ENCODE results near the gene SPON1. TPM values are rescaled to one million over a fixed set of nuclear protein-coding genes. Genes with fewer than 3 reads are reported as not detected.
"Not testable (repeated sequence)": the region's sequence is repeated elsewhere in the genome, so short reads cannot be mapped to it uniquely, and the experiment has no call there.

SPON1 gene
- not detected in 2 replicates for total RNA-seq (2014; rRNA removed; shearing (Covaris generic))

DNA sequence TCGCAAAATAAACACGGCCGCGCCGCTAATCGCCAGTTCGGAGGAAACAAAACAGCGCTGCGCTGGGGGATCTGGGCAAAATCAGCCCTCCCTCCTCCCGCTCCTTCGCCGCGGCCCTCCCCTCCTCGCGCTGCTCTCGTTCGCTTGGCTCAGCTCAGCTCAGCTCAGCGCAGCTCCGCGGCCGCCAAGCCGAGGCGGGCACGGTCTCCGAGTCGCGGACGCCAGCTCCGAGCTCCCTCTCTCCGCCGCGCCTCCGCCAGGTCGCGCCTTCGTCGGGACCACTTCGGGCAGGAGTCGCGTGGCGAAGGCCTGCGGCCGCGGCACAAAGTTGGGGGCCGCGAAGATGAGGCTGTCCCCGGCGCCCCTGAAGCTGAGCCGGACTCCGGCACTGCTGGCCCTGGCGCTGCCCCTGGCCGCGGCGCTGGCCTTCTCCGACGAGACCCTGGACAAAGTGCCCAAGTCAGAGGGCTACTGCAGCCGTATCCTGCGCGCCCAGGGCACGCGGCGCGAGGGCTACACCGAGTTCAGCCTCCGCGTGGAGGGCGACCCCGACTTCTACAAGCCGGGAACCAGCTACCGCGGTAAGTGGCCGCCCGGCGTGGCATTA lies at the start of gene SPON1:
SPON1 (plus strand) TSS at position 162 of the 607 bp plus-strand sequence; CDS start at position 344, 182 bp downstream.
- DNase-seq (ENCODE audit: low spot score) = no peak

DNA sequence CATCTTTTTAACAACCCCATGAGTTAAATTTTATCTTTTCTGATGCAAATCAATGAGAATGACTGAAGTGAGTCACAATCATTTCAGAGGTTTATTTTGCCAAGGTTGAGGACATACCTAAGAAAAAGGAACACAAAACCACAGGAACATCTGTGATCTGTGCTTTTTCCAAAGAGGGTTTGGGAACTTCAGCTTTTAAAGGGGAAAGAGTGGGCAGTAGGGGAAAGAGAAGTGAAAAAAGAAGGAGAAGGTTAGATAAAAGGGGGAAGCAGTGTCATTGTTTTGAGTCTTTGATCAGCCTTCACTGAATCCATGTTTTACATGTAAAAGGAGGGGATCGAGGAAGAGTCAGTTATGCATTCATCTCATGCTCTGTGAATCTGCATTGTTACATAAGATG lies 45.3 kb upstream of the SPON1 start:
- no peak for DNase-seq (ENCODE audit: low spot score)

DNA sequence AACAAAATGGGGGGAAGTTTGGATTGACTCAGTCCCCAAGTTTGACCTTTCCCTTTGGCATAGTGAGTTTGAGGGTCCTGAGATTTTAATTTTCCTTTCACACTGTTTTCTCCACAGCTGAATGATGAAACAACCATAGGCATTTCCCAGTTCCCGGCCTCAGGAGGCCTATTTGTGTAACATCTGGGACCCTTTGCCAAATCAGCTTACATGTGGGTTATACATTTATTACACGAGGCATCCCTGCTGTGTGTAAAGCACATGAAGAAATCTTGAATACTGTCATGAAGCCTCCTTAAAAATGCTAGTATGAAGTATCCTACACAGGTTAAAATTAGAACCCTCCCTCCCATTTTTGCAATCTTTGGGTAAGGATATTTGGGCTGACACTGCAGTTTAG lies 44.6 kb upstream of the SPON1 start:
- no peak for DNase-seq (ENCODE audit: low spot score)

DNA sequence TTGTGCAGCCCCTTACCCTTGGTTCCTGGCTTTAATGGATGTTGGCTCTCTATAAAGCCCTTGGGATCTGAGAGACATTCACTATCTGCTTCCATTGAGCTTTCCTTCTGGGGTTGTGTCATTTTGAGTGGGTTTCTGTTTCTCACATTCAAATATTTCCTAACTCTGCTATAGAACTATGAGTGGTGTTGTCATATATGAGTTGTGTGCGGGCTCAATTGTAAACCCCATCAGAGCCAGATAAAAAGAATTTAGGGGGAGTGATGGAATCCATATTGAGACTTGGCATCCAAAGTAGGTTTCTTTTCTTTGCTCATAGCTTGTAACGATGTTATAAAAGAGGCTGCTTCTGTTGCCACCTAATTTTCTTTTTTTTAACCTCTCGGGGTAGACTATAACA lies 41.8 kb upstream of the SPON1 start:
- no peak for DNase-seq (ENCODE audit: low spot score)

DNA sequence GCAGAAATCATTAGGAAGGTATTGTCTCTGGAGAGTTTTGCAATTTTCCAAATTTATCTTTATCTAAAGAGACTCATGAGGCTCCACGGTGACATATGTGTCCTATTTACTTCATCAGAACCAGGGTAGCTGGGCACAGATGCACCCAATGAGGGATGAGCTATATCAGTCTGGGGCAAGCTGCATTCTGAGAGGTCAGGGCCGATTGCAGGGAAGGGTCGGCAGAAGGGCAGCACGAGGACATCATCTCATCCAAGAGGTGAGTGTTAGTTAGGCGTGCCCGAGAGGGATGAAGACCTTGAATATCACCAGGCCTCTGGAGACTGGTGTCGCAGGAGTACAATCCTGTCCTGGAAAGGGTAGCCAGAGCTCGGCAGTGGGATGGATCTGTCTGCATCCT lies 41.0 kb upstream of the SPON1 start:
- no peak for DNase-seq (ENCODE audit: low spot score)

DNA sequence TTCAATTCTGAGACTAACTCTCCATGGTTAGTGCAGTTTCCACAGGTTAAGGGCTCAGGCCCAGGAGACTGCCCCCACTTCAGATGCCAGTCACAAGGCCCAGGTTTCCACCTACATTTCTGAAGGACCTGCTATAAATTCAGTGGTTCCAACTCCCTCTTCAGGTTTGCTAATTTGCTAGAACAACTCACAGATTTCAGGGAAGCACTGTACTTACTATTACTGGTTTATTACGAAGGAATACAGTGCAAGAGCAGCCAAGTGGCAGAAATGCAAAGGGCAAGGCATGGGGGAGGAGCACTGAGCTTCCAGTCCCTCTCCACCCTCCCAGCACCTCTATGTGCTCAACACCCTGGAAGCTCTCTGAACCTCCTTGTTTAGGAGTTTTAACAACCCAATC lies 39.3 kb upstream of the SPON1 start:
- no peak for DNase-seq (ENCODE audit: low spot score)

DNA sequence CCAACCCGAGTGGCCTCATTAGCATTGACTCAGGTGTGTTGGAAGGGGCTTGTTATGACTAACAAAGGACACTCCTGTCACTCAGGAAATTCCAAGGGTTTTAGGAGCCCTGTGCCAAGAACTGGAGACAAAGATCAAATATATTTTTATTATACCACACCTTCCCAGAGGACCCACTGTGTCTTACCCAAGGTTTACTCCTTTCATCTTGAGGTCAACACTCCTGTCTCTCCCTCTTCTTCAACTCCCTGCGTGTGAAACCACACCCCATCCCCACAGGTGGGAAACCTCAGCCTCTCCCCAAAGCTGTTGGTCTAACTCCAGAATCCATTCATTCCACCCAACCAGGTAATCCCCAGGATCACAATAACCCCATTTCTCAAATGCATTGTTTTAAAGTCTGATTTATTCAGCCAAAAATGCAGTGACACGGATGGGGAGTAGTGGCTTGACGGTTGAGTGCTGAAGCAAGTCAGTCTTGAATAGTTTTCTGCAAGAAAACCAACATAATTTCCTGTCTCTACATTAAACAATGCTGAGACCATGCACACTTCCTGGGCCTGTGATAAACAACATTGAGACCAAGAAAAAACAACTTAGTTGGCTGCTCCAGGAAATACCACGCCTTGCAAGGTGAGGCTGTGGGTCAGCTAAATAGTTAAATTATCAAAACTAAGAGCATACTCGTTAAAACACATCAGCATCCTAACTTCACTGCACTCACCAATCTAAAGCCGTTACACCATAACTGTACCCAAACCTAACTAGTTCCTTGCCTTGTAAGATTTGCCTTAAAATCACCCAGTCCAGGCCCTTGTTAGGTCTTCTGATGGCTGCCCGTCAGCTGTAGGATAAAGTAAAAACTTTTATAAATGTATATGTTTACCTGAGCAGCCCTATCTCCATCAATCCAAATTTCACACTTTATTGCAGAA lies 38.5 kb upstream of the SPON1 start:
- no peak for DNase-seq (ENCODE audit: low spot score)

DNA sequence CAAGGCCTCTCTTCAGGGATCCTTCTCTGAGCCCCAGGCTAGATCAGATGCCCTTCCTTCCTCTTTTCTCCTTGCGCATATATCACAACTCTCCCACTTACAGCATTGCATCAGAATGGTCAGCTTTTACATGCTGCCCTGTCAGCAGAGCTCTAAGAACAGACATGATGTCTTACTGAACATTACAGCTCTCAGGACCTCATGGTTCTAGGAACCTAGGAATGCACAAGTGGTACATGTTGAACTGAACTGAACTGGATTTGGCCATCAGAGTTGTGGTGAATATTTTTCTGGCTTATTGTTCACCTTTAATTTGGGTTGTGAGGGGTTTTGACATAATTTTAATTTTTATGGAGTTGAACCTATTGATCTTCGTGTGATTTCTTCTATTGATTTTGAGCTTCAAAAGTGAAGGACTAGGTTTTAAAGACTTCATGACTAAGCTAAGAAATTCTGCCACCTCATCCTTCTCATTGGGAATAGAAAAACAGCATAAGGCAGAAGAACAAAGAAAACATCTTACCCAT lies 37.7 kb upstream of the SPON1 start:
- no peak for DNase-seq (ENCODE audit: low spot score)

DNA sequence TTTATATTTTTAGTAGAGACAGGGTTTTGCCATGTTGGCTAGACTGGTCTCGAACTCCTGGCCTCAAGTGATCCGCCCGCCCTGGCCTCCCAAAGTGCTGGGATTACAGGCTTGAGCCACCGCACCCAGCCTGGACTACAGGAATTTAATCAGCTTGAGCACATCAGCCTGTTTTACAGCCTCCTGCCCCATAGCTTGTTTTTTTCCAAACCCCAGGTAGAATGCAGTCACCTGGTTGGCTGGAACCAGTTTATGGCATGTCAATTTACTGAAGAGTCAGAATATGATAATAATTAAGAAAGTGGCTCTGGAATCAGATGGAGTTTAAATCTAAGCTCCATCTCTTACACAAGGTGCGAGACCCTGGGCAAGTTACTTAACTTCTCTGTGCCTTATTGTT lies 36.2 kb upstream of the SPON1 start:
- DNase-seq (ENCODE audit: low spot score) = not testable (repeated sequence)

DNA sequence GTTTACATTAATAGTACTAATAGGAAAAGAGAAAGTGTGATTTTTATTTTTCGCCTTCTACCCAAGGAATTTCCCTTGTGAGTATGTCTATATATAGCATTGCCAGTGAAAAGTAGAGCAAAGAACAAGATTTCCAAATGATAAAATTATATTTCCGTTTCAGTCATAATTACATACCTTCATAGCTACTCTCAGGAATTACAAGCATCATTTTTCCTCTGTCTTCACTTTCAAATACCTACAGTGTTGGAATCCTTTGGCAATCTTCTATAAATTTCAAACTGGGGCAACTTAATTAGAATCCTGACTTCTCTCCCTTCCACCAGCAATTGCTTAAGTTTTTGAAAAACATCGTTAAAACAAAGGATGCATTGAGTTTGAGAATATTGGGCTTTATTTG lies 35.5 kb upstream of the SPON1 start:
- no peak for DNase-seq (ENCODE audit: low spot score)

DNA sequence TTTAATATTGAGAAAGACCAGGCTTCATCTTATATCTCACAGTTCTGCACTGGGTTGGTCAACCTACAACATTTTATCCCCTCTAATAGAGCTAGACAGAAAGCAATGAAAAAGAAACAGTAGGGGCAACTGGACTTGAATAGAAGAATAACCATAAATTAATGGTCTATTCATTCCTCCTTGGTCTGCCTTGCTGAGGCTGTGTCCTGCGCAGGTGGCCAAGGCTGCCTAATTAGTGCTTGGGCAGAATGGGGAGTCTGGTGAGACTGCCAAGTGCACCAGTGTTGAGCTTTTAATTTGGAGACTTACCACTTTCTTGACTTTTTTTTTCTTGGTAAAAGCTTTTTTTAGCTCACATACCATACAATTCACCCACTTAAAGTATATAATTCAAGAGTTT lies 35.0 kb upstream of the SPON1 start:
- DNase-seq (ENCODE audit: low spot score) = no peak

DNA sequence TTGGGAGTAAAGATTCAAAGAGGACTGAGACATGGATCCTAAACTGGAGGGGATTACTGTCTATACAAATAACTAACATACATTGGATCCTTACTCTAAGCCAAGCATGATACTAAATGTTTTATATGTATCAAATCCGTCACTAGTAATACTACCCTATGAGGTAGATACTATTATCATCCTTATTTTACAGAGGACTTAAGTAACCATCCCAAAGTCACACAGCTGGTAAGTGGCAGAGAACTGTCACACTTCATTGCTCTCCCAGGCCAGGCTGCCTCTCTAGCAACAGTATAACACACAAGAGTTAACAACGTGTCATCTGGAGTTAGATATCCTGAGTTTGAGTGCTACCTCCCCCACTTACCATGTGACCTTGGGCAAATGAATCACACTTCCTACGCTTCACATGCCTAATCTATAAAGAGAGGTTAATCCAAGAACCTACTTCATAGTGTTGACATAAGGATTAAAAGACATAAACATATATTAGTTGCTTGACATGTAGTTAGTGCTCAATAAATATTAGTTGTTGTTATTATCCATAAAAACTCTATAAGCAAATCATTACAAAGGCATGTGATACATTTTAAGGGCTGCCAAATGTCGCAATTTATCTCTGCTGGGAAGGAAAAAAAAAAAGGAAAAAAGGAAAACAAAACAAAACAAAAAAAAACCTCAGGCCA lies 33.8 kb upstream of the SPON1 start:
- no peak for DNase-seq (ENCODE audit: low spot score)

DNA sequence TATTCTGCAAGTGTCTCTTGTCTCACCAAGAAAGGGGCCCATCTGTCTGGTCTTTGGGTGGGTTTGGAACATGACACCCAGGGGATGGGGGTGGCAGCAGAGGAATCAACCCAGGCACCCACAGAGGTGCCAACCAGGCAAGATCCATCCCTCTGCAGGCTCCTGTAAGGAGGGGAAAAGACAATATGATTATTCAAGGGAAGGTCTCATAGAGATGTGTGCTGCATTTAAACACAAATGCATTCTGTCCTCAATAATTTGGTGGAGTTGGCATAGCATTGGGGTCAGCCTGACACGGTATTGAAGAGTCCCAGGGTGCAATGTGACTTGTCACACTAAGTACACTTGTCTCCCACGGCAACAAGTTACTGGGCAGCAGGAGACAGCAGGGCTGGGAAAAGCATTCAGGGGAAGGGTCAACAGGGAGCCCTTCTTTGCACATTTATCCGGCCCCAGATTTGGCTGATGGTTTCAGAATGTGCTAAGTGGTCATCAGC lies 33.1 kb upstream of the SPON1 start:
- DNase-seq (ENCODE audit: low spot score) = no peak

DNA sequence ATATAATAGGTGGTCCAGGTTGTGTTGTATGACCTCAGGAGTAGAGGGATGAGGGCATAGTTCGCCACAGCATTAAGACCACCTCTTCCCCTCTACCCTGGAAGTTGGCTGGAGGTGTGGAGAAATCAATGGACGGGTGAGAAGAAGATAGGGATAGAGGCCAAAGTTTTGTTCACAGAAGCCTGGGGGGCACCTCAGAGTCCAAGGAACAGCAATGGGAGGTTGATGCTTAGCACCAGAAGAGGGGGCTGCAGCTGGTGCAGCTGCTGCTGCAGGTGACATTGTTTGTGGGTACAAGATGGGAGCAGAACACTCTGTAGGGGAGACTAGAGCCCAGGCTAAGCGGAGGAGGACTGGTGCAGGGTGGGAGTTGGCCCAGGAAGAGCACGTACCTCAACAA lies 31.2 kb upstream of the SPON1 start:
- DNase-seq (ENCODE audit: low spot score) = no peak

DNA sequence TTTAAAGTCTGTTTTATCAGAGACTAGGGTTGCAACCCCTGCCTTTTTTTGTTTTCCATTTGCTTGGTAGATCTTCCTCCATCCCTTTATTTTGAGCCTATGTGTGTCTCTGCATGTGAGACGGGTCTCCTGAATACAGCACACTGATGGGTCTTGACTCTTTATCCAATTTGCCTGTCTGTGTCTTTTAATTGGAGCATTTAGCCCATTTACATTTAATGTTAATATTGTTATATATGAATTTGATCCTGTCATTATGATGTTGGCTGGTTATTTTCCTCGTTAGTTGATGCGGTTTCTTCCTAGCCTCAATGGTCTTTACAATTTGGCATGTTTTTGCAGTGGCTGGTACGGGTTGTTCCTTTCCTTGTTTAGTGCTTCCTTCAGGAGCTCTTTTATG lies 25.4 kb upstream of the SPON1 start:
- not testable (repeated sequence) for DNase-seq (ENCODE audit: low spot score)

DNA sequence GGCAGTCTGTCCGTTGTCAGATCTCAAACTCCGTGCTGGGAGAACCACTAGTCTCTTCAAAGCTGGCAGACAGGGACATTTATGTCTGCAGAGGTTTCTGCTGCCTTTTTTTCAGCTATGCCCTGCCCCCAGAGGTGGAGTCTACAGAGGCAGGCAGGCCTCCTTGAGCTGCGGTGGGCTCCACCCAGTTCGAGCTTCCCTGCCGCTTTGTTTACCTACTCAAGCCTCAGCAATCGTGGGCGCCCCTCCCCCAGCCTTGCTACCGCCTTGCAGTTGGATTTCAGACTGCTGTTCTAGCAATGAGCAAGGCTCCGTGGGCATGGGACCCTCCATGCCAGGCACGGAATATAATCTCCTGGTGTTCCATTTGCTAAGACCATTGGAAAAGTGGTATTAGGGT lies 23.7 kb upstream of the SPON1 start:
- DNase-seq (ENCODE audit: low spot score) = not testable (repeated sequence)

DNA sequence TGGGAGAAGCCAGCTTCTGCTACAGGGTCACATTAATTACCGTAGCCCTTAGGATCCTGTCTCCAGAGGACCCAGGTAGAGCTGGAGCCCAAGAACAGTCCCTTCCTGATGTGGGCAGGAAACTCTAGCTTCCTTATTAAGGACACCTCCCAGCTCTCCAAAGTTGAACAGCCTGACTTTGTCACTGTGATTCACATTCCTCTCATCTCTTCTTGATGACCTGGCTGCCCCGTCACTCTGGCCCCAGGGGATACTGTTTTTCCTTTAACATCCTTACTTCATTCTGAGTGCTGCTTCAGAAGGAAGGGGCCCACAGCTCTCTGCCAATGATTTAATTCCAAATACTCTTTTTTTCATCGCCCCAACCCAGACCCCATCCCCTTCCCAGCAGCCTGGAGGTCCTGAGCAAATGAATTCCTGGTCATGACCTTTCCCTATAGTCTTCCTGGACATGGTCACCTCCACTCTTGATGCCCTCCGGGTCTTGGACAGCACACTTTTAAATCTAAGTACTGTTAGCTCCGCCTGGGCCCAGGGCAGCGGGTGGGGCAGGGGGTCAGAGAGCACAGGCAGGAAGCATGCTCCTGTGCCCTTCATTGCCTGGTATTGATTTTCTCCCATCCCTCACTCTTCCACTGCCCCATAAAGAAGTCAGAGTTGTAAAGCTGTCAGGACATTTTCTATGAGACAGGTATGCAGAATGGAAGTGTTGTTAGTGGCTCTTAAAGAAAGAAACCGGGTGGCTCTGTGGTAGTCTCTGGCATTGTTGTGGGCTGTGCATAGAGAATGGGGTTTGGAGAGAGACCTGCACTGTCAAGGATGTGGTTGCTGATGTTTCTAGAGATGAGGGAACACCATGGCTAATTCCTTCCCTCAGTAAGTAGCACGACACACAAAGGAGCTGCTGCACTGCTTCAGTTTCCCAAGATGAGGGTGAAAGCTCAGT lies 22.3 kb upstream of the SPON1 start:
- no peak for DNase-seq (ENCODE audit: low spot score)

DNA sequence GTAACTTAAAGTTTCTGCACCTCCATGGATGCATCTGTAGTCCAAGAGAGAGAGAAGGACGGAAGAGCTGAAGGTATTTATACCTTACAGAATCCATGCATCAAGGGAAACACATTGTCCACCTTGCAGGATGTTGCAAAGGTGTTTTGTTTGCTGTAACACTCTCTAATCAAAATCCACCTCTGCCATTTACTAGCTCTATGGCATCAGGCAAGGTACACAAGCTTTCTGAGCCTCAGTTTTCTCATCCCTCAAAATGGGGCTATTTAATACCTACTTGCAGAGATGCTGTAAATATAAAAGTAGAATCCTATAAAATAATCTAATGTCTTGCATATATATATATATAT lies 21.6 kb upstream of the SPON1 start:
- no peak for DNase-seq (ENCODE audit: low spot score)

DNA sequence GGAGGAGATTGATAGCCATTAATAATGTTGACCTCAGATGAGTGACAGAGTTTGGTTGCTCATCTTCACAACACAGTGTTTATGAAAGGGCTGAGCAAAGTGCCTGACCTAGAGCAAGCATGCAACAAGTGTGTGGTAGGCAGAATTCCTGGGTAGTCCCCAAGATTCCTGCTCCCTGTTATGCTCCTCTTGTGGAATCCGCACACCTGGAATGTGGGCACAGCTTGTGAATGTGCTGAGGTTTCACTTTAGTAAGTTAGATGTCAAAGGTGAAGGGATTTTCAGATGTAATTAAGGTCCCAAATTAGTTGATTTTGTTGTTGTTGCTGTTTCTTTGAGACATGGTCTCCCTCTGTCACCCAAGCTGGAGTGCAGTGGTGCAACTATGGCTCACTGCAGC lies 20.7 kb upstream of the SPON1 start:
- no peak for DNase-seq (ENCODE audit: low spot score)

DNA sequence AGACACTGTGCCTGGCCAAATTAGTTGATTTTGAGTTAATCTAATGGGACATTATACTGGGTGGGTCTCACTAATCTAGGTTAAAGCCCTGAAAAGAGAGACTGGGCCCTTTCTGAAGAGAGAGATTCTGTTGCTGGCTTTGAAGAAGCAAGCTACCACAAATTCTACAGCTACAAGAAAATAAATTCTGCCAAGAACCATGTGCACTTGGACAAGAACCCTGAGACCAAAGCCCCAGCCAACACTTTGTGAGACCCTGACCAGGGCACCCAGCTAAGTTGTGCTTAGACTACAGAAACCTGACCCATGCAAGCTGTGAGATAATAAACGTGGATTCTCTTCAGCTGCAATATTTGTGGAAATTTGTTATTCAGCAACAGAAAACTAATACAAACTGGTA lies 20.1 kb upstream of the SPON1 start:
- DNase-seq (ENCODE audit: low spot score) = no peak

DNA sequence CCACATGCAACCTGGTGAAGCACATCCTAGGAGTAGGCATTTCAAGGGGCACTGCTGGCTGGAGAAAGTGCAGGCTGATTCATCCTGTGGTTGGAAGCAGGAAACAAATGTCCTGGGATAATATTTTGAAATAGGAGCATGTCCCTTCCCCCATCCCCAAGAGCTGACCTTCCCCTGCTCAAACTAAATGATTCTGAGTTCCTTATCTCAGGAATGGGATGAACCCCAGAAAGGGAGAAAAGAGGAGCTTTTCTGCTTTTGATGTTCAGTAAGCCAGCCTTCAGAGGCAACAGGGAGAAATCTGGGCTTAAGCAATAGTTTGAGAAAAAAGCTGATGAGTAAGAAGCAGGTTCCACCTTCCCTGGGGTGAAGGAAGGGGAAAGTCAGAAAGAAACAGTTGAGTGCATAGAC lies 19.5 kb upstream of the SPON1 start:
- no peak for DNase-seq (ENCODE audit: low spot score)
